ENCODE measurements around the gene PRKG1.

PRKG1 gene

DNA sequence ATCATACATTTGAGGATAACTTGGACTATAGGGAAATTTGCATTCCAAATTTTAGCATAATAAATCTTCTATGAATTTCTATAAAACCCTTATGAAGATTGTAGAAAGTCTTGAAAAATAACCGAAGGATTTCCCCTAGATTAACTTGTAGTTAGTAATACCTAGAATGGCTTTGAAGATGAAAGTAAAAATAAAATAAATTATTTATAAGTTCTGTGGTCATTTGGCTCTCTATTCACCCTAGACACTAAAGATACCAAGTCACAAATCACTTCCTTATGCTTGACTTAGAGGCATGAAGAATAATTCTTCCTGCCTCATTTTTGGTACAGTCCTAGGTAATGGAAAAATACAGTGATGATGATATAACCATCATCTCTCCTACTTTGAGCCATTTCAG lies 545.8 kb downstream of the PRKG1 start:
- DNase-seq: no peak

DNA sequence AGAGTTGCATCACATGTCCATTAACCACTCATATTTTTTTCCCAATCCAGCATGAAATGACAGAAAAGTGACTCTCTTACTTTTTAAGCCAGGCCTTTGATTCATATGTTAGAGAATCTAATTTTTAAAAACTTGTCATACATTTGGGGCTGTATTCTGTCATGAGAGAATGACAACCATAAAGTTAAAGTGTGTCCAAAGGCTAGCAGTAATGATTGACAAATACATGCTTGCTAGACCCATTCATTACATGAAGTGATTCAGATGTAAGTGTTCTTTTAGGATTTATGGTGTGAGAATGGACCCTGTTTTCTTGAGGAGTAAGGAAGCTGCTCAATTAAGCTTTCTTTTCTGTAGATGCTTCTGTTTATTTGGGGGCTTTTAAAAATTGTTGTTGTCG lies 549.7 kb downstream of the PRKG1 start:
- no peak for DNase-seq

DNA sequence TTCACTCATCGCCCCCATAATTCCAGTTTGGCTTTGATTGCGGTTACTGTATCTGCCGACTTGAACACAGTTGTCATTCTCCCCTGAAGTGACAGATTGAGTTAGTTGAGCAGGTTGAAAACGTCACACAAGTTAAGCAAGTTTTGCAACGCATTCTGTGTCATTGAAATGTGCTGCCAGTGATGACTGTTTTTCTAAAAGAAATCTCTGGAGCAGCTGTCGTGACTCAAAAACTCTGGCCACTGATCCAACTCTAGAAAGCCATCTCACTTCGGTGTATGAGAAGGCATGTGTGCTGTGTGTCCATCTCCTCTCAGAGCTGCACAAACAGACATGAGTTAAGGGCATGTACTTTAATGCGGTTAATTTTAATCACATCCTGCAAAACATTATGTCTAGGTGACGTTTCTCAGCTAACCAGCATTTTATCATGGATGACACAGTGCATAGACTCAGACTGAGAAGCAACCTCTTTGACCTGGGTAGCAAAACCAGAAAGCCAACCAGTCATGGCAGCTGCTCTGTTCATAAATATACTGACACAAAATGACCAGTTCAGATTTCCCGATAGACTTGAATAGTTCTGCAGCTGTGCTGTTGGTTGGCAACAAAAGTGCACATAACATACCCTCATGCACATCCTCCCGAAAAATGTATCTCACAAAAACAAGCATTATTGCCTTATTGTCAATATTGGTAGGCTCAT lies 555.8 kb downstream of the PRKG1 start:
- no peak for DNase-seq

DNA sequence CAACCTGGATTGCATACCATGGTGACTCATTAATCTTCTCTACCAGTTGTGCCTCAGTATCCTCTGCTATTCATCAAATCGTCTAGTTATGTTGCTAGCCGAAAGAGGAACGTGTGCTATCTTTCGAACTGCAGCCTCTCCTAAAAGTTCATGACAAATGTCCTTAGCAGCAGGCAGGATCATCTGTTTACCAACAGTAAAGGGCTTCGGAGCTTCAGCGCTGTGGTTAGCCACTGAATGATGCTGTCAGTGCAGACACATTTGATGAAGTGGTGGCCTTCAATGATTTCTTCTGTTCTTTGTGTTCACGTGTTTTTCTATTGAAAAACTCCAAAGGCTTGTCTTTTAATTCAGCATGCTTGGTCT lies 556.3 kb downstream of the PRKG1 start:
- DNase-seq: no peak

DNA sequence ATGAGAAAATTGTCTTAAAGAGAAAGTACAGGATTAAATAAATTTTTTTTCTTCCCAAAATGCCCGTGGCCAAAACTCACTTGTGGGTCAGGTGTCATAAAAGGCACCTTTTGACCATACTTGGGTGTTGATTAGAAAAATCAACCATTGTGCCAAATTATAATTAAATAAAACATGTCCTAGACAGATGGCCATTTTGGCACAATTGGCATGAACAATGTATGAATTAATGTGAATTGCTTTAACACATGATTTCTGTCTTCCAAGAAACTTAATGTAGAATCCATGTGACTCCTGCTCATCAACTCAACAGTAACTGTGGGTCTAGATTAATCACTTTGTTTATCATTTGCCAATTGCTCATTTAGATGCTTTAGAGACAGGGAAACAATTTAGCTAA lies 561.1 kb downstream of the PRKG1 start:
- no peak for DNase-seq

DNA sequence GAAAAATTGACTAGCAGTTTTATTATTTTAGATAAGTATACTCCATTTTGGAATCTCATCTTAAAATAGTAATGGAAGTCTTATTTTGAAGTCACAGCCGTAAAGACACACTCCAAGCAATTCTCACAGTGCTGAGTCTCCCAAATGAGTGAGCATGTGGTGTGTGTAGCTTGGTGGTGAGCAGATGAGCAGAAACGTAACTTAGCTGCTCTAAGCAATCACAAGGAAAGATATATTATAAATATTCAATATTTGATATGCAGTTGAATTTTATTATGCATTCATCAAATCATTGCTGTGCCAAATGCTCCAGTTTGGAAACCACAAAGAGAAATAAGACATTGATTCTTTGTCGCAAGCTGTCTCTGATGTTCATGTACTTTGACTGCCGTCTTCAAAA lies 563.9 kb downstream of the PRKG1 start:
- no peak for DNase-seq

DNA sequence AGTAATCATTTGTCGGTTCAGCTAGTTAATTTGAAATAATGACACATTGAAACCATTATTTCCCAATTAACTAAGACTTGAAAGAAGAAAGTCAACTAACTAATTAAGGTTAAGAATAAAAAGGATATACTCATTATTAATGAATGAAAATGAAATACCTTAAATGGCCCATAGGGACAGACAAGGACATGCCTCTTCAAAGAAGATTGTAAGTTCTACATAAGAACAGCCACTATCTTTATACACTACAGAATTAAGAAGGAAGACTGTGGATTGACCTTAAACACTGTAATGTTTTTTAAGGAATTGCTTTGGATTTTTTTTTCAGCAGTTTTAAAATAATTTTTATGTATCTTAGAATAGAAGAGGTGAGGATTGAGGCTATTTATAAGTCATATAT lies 564.5 kb downstream of the PRKG1 start:
- DNase-seq: no peak

DNA sequence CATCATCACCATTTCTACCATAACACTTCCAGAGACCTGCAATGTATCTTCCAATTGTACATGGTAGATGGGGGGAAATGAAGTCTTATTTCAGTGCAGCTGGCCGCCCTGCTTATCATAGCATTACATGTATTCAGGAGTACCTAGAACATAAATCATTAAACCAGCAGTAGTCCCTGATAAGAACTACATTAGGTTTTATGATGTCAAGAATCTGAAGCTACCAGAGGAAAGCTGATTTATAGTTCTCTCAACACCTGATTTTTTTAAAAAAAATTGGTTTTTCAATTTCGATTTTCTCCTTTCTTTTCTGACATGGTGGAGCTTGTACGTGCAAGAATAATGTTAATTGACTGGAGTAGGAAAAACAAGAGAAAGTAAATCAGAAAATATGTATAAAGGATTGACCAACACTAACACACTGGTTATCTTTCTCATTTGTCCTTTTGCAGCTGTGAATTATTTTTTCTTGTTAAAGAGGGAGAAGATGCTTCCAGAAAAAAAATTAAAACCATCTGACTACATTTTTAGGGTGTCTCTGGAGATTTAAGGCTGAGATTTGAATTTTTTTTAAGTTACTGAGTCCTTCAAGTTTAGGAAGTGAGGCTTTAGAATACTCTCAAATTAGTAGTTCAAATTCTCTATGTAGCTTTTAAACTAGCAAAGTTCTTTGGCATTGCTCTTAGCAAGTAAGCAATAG lies 566.0 kb downstream of the PRKG1 start:
- DNase-seq: no peak

DNA sequence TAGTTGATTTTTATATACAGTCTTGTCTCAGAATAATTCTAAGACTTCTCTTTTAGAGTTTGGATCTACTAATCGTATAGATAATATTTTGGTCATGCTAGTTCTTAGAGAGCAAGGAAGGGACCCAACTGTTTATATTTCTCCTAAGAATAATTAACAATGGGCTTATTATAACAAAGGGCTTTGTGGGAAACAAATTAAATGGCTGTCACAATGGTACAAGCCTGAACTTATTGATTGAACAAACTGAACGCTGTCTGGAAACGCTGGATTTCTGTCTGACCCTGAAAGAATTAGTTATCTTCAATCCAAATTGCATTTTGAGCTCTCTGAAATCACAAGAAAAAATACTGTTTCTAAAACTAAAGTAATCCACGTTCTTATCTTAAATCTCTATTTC lies 568.3 kb downstream of the PRKG1 start:
- no peak for DNase-seq

DNA sequence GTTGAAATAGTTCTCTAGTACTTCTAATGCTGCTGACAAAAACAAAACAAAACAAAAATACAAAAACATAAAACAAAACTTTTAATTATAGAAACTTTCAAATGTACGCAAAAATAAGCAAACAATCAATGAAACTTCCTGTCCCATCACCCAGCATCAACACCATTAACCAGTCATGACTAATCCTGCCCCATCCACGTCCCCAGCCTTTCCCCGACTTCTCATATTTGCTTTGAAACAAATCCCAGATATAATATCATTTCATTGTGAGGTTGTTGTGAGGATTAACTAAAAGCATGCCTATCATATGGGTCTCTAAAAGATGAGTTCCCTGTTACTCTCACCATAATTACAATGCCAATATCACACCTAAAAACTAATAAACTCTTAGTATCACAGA lies 569.4 kb downstream of the PRKG1 start:
- DNase-seq: no peak

DNA sequence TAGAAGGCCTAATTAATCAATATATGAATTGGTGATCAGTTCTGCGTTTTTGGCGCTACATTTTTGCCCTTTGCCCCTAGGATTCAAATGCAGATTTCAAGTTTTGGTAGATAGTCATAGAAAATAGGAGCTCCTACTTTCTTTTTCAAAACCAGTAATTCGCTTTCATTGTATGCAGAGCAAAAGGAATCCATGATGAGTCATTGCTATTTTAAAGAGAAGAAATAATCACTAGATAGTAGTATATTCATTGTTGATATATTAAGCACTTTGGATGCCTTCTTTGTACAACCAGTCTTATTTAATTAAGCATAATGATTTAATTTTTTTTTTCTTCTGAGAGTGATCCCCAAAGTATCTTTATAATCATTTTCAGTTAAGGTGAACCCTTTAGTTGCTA lies 574.8 kb downstream of the PRKG1 start:
- DNase-seq: no peak

DNA sequence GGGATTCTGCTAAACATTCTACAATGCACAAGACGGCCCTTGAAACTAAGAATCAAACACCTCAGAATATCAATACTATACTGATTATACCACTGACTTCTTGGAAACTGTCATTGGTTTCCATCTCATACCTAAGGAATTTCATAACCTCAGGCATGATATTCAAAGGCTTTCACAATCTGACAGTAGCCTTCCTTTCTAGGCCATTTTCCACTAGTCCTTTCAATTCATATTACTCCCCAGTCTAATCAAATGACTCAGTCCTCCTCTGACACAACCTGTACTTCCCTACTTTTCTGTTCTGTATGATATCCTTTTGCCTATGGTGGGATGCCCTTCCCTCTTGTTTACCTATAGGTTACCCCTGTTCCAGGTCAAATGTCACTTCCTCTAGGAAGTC lies 576.8 kb downstream of the PRKG1 start:
- no peak for DNase-seq

DNA sequence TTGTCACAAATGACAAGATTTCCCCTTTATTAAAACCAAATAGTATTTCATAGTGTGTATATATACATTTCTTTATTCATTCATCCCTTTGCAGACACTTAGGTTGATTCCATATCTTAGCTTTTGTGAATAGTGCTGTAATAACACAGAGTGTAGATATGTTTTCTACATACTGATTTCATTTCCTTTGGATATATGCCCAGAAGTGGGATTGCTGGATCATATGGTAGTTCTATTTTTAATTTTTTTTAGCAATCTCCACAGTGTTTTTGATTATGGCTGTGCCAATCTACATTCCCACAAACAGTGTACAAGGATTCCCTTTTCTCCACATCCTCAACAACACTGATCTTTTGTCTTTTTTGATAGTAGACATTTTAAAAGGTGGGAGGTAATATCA lies 578.7 kb downstream of the PRKG1 start:
- no peak for DNase-seq

DNA sequence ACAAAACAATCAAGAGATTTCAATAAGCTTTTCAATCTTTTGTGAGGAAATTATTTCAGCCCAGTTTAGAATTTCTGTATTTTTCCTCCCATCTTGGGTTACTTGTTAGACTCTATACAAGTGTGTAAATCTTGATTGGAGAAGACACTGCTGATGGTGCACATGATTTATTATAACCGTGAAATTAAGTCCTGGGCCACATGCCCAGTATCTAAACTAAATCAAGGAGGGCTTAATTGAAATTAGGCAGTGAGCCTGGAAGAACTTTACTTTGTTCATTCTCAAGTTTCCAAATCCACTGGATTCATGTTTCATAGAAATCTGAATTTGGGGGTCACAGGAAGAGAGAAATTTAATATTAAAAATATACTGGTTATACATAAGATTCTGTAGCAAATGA lies 580.6 kb downstream of the PRKG1 start:
- no peak for DNase-seq

DNA sequence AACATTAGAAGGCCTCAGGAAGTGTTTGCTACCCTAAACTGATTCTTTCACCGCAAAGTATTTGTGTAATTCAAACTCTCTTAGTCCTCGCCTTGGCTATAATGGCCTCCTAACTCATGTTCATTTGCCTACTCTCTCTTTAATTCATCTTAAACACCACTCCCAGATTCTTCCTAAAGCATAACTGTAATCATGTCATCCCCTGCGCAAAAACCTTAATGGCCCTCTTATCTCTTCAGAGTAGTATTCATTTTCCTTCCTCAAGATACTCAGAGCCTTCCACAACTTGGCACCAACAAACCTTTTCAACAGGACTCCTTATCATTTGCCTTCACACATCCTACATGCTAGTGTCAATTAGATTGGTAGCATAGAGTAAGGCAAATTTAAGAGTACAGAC lies 582.2 kb downstream of the PRKG1 start:
- no peak for DNase-seq

DNA sequence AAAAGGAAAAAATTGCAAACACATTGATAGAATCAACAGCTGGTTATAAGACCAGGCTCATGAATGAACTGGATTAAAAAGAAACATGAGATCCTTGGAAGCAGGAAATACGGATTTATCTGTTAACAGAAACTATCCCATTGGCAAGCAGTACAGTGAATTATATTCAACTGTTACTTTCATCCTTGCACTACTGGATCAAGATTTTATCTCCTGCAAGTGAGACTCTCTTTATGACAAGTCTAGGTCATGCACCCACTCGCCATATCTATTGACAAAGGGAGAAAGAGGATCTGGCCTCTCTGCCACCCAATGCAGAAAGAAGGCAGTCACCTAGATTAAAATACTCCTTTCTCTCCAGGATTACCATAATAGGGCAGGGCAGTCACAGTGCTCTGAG lies 583.7 kb downstream of the PRKG1 start:
- no peak for DNase-seq

DNA sequence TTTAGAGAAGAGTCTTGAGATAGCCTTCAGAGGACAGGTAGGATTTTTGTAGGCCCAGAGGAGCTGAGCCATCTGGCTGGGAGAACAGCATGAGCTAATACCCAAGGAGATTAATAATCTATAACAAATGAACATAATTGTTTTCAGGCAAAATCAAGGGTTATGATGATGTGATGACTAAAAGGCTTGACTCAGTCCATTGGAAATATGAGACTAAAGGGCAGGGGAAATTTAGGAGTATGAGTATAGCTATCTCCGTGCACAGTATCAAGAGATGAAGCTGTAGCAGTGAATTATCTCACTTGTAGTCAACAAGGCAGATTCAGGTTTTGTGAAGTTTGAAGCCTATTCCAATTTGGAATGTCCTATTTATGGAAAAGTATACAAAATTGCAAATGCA lies 585.1 kb downstream of the PRKG1 start:
- no peak for DNase-seq

DNA sequence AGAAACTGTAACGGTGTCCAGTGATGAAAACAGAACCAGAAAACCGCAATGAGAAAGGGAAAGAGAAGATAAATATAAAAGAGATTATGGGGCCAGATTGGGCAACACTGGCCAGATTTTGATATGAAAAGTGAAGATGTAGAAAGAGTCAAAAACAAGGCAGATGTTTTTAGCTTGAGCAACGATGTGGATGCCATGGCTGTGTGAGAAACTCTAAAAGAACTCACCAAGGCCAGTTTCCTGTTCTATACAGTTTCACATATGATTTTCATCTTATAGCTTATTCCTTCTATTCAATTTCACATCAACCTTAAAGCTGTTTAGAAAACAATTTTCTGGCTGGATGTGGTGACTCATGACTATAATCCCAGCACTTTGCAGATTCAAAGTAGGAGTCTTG lies 588.8 kb downstream of the PRKG1 start:
- DNase-seq: no peak

DNA sequence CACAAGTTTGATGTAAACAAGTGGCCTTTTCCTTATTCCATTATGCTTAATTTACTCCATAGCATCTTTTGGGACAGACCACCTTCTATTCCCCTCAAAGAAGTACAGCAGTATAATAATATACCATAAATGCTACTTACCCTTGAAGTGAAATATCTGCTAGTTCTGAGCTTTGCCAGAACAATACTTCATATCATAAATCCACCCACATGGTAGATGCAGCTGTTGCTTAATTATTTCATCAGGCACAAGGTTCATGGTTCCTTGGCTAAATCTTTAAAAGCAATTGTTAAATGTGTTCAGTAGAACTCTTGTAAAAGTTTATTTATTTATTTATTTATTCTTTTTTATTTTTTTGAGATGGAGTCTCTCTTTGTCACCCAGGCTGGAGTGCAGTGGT lies 592.2 kb downstream of the PRKG1 start:
- DNase-seq: no peak

DNA sequence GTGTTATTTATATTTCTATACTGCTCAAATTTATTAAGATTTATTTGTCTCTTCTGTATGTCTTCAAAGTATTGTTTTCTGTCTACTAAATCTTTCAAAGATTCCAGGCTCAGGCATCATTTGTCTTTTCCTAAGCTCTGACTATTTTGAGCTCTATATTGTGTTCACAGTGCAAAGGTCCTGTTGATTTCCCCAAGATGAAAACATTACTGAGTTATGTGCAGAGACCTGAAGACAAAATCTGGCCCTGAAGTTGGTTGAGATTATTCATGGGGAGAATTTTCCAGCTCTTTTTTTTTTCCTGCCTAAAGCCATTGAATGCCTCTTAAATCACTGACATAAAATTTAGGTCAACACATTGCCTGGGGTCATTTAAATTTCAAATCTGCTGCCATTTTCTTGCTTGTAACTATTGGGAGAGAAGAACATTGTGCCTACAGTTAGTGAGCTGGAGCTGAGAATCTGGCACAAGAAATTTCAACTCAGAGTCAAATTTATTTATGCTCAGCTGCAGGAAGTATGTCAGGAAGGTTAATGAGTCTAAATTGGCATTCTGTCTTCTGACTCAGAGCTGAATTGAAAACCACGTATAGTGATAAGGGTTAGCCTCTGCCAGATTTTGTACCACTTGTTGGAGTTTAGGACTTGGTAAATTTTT lies 593.5 kb downstream of the PRKG1 start:
- no peak for DNase-seq

DNA sequence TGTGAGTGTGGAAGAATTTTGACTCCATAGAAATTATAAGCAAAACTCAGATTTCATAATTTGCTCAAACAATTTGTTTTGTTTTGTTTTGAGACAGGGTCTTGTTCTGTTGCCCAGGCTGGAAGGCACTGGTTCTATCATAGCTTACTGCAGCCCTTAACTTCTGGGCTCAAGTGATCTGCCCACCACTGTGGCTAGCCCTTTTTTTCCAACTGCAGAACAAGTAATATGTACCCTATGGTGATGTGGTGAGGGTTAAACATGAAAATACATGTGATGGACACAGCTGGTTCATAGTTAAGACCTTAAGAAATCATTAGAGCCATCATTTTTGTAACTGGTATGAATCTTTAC lies 594.0 kb downstream of the PRKG1 start:
- DNase-seq: no peak

DNA sequence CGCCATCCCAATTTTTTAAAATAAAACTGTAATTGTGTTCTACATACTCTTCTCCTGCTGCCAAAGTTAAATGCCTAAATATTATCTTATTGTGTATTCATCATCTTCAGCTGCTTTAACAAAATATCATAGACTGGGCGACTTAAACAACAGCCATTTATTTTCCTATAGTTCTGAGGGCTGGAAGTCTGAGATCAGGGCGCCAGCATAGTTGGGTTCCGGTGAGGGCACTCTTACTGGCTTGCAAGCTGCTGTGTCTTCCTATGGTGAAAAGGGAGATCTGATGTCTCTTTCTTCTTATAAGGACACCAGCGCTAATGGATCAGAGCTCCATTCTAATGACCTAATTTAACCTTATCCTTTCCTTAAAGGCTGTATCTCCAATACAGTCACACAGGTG lies 594.8 kb downstream of the PRKG1 start:
- no peak for DNase-seq

DNA sequence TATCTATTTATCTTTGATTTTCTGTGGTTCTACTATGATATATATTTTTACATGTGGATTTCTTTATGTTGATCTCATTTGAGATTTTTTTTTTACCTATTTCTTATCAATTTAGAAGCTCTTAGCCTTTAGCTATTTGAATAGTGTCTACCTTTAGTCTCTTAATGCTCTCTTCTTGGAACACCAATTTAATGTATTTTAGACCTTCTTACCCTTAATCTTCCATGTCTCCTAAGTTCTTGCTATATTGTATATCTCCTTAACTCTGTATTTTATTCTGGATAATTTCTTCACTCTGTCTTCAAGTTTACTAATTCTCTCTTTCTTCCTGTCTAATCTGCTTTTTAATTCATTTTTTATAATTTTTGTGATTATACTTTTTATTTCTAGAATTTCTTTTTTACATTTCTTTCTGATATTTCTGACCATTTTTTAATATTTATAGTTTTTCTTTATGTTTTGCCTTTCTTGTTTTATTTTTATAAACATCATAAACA lies 597.8 kb downstream of the PRKG1 start:
- DNase-seq: no peak

DNA sequence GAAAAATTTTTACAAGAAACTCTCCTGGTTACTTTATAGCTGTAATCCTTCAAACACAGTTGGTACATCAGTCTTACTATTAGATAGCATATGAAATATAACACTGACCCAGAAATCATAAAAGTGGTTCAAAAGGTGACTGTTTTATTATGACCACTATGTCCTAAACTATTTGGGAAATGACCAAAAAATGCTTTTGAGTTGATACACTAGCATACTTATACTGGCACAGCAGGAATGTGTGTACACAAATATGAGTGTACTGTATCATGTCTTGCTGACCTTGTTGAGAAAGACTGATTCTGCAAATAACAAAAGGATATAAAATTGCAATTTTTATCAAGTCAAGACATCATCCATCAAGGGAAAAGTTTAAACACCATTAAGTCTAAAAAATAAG lies 600.8 kb downstream of the PRKG1 start:
- DNase-seq: no peak

DNA sequence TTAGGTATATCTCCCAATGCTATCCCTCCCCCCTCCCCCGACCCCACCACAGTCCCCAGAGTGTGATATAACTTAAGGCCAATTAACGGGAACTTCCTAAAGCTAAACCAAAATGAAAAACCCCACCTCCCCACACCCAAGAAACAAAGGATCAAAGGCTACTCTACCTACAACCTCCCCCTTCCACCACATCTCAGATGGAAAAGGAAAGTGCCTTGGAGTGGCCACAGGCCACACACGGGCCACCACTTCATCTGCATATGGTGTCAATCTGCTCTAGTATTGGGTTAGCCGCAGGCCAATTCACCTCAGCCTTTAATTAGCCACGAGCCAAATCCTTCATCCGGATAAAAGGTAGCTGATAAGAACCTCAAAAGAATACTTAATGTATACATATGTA lies 605.6 kb downstream of the PRKG1 start:
- DNase-seq: no peak

All from NCI-H1105 (cell line).